Ishikawa (cell line): ENCODE measurements around the gene YRDC.

Source experiments
- CREB1 ChIP-seq: IDR thresholded peaks from 2 replicates; pipeline ENCODE4 v1.6.1; 2012; ENCODE audit warnings: low read depth
- EP300 ChIP-seq: IDR thresholded peaks from 2 replicates; pipeline ENCODE4 v1.6.1; 2012; ENCODE audit warnings: borderline replicate concordance
- FOXM1 ChIP-seq: IDR thresholded peaks from 2 replicates; pipeline ENCODE4 v1.6.1; 2012; ENCODE audit warnings: low read depth, borderline replicate concordance
- MAX ChIP-seq: IDR thresholded peaks from 2 replicates; pipeline ENCODE4 v1.6.1; 2012
- RAD21 ChIP-seq: IDR thresholded peaks from 2 replicates; pipeline ENCODE4 v1.6.1; 2012; ENCODE audit warnings: low read depth
- REST ChIP-seq: IDR thresholded peaks from 2 replicates; pipeline ENCODE4 v1.6.1; 2012; ENCODE audit warnings: low read depth, mild to moderate bottlenecking
- TEAD4 ChIP-seq: IDR thresholded peaks from 2 replicates; pipeline ENCODE4 v1.6.1; 2012
- USF1 ChIP-seq: IDR thresholded peaks from 2 replicates; pipeline ENCODE4 v1.6.1; 2012
- YY1 ChIP-seq: IDR thresholded peaks from 2 replicates; pipeline ENCODE4 v1.6.1; 2012; ENCODE audit warnings: low read depth

- TF ChIP-seq FOXM1 (no peak), MAX (peak; percentile 65), CREB1 (no peak), TEAD4 (no peak), REST (peak; percentile 41; the same call in 1 of the 2 replicates), YY1 (peak; percentile 74), EP300 (no peak), RAD21 (no peak), USF1 (no peak; the same call in 1 of the 2 replicates)
Measured at GRCh38 chr1:37793773-37794371, 14.1 kb downstream of the YRDC start, which contains the start of gene MANEAL.
